ENCODE measurements around the gene PAN3. TPM values are rescaled to one million over a fixed set of nuclear protein-coding genes. Genes with fewer than 3 reads are reported as not detected.

Gene PAN3
- total RNA-seq, 1 donor: 22.8 TPM

- no peak for DNase-seq (ENCODE audit: low read depth)
- no peak overlapping the region for H3K4me3 ChIP-seq (ENCODE audit: low read depth, low read length)
- no peak for TF ChIP-seq CTCF (IDR thresholded peaks at IDR 0.05; ENCODE audit: insufficient read depth, low read length)
Measured at GRCh38 chr13:28319528-28319927, 181.2 kb downstream of the PAN3 start.

GRCh38 chr13:28320209-28320608 is 181.9 kb downstream of the PAN3 start:
- no peak for DNase-seq (ENCODE audit: low read depth)
- no peak for TF ChIP-seq CTCF (IDR thresholded peaks at IDR 0.05; ENCODE audit: insufficient read depth, low read length)
- no peak overlapping the region for H3K4me3 ChIP-seq (ENCODE audit: low read depth, low read length)

- DNase-seq (ENCODE audit: low read depth): no peak
- no peak for TF ChIP-seq CTCF (IDR thresholded peaks at IDR 0.05; ENCODE audit: insufficient read depth, low read length)
- no peak overlapping the region for H3K4me3 ChIP-seq (ENCODE audit: low read depth, low read length)
Measured at GRCh38 chr13:28320884-28321574, 182.7 kb downstream of the PAN3 start.

- no peak for TF ChIP-seq CTCF (IDR thresholded peaks at IDR 0.05; ENCODE audit: insufficient read depth, low read length)
- no peak for DNase-seq (ENCODE audit: low read depth)
- no peak overlapping the region for H3K4me3 ChIP-seq (ENCODE audit: low read depth, low read length)
Measured at GRCh38 chr13:28321756-28322155, 183.4 kb downstream of the PAN3 start.

GRCh38 chr13:28322256-28322905 is 184.0 kb downstream of the PAN3 start:
- H3K4me3 ChIP-seq (ENCODE audit: low read depth, low read length): no peak overlapping the region
- no peak for DNase-seq (ENCODE audit: low read depth)
- no peak for TF ChIP-seq CTCF (IDR thresholded peaks at IDR 0.05; ENCODE audit: insufficient read depth, low read length)

GRCh38 chr13:28324181-28324789 is 185.9 kb downstream of the PAN3 start:
- peak; percentile 77 for DNase-seq (ENCODE audit: low read depth)
- peak; percentile 96 for TF ChIP-seq CTCF (IDR thresholded peaks at IDR 0.05; ENCODE audit: insufficient read depth, low read length)
- no peak overlapping the region for H3K4me3 ChIP-seq (ENCODE audit: low read depth, low read length)

All from fibroblast of the aortic adventitia (primary cell).